ENCODE measurements around the gene ULK2. TPM values are rescaled to one million over a fixed set of nuclear protein-coding genes. Genes with fewer than 3 reads are reported as not detected.

The ULK2 gene
- total RNA-seq: 31.6 and 32.7 TPM in 2 replicates

DNA sequence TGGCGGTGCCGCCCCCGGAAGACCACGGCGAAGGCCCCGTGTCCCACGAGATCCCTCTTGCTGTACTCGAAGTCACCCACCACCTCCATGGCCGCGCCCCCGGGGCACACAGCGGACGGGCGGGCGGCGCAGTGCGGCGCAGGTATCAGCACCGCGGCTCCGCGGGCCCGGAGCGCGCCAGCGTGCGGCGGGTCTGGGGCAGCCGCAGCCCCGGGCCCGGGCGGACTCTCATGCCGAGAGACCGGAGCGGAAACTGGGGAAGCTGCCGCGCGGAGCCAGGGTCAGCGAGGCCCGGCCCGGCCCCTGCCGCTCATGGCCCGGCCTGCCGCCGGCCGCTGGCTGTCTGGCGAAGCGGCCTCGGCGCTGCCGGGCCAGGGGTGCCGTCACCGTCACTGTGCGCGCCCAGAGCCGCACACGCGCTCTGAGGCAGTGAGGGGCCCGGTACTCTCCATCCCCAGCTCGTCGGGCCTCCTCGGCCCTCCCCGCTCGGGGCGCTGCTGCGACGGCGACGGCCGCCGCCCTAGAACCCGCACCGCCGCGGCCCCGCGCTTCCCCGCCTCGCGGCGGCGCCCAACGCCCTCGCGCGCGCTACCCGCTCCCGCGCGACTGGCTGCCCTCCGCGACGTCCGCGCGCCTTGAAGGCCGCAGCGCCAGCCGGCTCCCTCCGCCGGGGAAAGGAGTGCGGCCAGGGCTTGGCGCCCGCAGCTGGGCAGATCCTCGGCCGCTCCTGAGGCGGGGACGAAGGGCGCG is at the start of gene ULK2:
Gene ULK2, minus strand, starts transcription at position 608 of the 750 bp plus-strand sequence. Its CDS starts 519 bp downstream, at position 89.

DNA sequence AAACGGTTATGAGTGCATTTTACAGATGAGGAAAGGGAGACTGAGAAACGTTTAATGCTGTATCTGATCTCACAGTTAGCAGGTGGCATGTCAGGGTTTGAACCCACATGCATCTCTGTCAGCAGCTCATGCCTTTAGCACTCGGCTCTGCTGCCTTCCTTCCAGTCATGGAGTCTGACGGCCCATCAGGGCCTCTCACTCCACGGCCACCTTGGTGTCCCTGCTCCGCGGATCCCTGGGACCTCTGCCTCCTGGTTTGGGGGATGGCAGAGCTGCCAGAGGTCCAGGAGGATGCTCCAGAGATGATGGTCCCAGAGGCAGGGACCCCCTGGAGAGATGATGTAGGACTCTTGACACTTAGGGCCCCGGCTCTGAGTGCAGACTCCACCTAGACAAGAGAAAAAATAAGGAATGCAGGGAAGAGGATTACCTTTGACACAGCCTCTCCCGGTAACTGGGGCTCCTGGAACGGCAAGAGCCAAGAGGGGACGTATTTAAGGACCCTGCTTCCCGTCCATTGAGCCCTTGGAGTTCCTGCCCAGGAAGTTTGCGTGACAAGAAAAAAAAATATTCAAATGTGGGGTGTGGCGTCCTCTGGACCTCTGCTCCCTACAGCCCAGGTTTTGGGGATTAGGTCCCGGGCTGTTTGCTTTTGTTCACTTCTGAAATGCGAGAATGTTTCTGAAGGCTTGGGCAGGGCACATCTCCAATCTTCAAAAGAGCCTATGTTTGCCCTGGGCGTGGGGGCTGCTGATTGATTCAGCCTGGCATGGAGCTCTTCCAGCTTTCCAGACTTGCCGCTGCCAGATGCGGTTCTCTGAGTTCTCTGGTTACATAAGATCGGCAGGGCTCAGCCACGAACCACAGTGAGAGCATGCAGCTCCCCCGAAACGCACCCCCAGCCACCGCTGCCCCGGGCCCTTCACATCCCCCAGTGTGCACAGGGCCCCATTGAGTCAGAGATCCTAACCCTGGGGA is 119.6 kb downstream of the ULK2 start, which contains the start of gene ALDH3A1:
Gene ALDH3A1, minus strand, starts transcription at position 470 of the 978 bp plus-strand sequence. CDS start 3,169 bp downstream, outside the sequence.

Small RNA genes within 50 kb of the gene (small RNA-seq; reads per million reads assigned to genes)
- not detected for gene AC015726.2

Other genes starting within 250 kb of the ULK2 start
- 112 and 169 TPM in 2 replicates for gene ALDH3A2, start 219.2 kb downstream of the ULK2 start, total RNA-seq
- 0.36 and 0.97 TPM in 2 replicates for gene SLC47A2, start 151.4 kb downstream of the ULK2 start, total RNA-seq
- gene ALDH3A1, start 119.6 kb downstream of the ULK2 start, total RNA-seq: 8.1 and 10.4 TPM in 2 replicates
- gene AKAP10, start 109.9 kb upstream of the ULK2 start, total RNA-seq: 25.3 and 31.8 TPM in 2 replicates
- 21.9 and 27.8 TPM in 2 replicates for gene SPECC1, start 141.4 kb upstream of the ULK2 start, total RNA-seq